Activated CD4-positive, CD25-positive, alpha-beta regulatory T cell (primary cell): Measurements from ENCODE around the gene GRIP1.

Experiments used
- DNase-seq, 4 experiments: peaks; one replicate each; lab custom pipeline; 2025; lab: John Stamatoyannopoulos, UW

GRIP1 gene, protein sequence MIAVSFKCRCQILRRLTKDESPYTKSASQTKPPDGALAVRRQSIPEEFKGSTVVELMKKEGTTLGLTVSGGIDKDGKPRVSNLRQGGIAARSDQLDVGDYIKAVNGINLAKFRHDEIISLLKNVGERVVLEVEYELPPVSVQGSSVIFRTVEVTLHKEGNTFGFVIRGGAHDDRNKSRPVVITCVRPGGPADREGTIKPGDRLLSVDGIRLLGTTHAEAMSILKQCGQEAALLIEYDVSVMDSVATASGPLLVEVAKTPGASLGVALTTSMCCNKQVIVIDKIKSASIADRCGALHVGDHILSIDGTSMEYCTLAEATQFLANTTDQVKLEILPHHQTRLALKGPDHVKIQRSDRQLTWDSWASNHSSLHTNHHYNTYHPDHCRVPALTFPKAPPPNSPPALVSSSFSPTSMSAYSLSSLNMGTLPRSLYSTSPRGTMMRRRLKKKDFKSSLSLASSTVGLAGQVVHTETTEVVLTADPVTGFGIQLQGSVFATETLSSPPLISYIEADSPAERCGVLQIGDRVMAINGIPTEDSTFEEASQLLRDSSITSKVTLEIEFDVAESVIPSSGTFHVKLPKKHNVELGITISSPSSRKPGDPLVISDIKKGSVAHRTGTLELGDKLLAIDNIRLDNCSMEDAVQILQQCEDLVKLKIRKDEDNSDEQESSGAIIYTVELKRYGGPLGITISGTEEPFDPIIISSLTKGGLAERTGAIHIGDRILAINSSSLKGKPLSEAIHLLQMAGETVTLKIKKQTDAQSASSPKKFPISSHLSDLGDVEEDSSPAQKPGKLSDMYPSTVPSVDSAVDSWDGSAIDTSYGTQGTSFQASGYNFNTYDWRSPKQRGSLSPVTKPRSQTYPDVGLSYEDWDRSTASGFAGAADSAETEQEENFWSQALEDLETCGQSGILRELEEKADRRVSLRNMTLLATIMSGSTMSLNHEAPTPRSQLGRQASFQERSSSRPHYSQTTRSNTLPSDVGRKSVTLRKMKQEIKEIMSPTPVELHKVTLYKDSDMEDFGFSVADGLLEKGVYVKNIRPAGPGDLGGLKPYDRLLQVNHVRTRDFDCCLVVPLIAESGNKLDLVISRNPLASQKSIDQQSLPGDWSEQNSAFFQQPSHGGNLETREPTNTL

GRCh38 chr12:66678338-66679275, at the start of gene GRIP1:
Gene GRIP1, minus strand, starts transcription at chr12:66679076. Its CDS starts 172 bp downstream, at chr12:66678904.
- no peak for DNase-seq

GRCh38 chr12:66726556-66726955, 47.7 kb upstream of the GRIP1 start:
- no peak for DNase-seq

DNA sequence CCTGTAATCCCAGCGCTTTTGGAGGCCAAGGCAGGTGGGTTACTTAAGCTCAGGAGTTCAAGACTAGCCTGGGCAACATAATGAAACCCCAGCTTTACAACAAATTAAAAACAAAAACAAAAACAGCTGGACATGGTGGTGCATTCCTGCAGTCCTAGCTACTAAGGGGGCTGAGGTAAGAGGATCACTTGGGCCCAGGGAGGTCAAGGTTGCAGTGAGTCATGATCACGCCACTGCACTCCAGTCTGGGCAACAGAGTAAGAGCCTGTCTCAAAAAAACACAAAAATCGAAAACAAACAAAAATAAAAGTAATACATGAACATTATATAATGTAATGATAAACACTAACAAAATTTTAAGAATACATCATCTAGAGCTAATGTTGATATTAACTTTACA, 46.2 kb upstream of the GRIP1 start:
- no peak for DNase-seq

- DNase-seq: no peak
Observed at GRCh38 chr12:66724616-66725015, 45.7 kb upstream of the GRIP1 start.

DNA sequence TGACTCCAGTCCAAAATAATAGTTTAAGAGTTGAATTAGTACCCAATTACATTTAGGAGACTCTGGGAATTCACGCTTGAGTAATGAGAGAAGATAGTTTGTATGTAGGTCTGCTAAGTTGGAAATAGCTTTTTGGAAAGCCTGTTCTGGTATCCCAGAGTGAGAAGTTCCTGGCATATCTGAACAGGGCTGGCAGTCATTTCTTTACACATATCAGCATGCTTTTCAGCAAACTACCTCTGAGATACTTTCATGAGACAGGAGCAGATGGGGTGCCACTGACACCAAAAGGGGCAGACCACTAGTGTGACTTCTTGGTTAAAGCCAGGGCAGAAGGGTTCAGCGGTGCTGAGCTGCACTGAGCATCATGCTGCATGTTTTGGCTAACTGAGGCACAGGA, 45.1 kb upstream of the GRIP1 start:
- DNase-seq: no peak

DNA sequence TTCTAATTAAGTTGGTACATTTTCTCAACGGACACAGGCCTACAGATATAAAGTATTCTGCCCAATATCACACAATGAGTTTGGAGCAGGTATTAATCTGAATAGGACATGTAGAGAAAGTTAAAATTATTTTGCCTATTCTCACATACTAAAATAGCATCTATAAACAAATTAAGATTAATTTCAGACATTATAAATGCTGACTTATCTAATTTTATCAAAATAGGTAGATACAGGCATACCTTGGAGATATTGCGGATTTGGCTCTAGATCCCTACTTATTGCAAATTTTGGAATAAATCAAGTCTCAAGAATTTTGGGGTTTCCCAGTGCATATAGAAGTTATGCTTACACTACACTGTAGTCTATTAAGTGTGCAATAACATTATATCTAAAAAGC, 41.0 kb upstream of the GRIP1 start:
- no peak for DNase-seq

- no peak for DNase-seq
Observed at GRCh38 chr12:66717036-66717673, 38.3 kb upstream of the GRIP1 start.

GRCh38 chr12:66716522-66716921, 37.6 kb upstream of the GRIP1 start:
- no peak for DNase-seq

GRCh38 chr12:66714709-66715108, 35.8 kb upstream of the GRIP1 start:
- no peak for DNase-seq

GRCh38 chr12:66713984-66714383, 35.1 kb upstream of the GRIP1 start:
- DNase-seq: no peak

- no peak for DNase-seq
Observed at GRCh38 chr12:66709893-66710292, 31.0 kb upstream of the GRIP1 start.

- DNase-seq: no peak
Observed at GRCh38 chr12:66709457-66709773, 30.5 kb upstream of the GRIP1 start.

DNA sequence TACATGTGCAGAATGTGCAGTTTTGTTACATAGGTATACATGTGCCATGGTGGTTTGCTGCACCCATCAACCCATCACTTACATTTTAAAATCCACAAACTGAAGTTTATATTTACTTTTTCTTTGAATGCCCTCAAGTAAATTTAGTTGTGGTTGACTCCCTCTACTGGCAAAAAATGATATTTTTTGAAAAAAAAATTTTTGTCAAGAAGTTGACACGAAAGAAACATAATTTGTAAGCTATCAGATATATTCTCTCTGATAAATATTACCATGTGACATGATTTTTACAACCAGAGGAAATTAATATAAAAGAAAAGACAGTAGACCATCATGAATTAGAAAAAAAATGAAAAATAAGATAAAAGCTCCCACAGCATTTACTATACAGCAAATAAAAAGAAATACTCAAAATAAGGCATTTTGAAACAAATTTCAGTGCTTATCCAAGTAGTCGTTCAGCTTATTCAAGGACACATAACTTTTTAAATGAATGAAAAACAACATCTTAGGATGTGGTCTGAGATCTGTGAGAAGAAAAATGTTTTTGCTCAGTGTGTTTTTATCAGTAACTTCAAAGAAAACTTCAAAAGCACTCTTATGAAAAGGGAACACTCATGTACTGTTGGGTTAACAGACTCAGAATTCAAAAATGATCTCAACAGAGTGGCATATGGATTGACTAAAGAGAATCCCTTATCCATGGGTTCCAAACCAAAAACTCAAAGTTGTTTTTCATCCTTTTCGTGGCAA, 30.0 kb upstream of the GRIP1 start:
- DNase-seq: no peak

DNA sequence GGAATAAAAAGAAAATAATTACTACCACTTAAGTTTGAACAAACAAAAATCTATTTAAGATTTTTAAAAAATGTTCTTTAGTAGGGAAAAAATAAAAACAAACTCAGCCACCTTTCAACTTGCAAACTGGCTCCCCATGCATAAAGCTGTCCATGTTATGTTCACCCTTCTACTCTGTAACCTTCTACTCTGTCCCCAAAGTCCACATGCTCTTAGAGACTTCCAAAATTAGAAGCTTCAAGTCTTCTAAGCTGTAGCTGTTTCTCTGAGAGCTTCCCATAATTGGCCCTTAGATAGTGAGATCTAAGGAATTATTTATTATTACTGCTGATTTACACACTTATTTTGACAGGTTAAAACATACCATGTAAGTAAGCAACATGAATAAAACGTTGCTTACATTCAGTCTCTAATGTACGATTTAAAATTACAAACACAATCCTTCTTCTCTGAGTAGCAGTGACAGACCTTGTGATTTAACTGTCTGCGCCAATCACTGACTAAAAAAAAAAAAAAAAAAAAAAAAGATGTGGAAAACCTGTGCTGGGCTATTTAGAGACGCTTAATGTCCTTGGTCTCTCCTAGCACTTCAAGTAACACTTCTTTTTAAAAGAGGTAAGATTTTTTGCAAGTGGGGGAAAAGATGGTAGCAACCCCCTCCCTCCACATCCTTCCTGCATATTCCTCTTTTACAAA, 28.3 kb upstream of the GRIP1 start:
- DNase-seq: no peak

GRCh38 chr12:66699738-66700482, 21.0 kb upstream of the GRIP1 start:
- DNase-seq: no peak

DNA sequence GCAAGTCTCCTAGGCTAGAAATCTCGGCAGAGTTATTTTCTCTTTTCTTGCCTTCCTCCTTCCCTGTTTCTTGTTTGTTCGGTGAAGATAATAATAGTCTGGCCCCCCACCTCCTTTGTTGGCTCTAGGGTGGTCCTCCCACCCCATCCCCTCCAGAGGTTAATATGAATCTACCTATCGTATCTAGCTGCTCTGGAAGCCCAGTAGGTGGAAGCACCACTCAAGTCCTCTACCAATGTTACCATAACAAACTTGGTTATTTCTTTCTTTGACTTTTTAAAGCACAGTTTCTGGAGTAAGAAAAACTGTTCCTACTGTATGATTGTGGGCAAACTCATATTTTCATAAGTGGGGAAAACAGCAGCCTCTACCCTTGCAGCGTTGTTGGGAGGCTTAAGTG, 19.7 kb upstream of the GRIP1 start:
- DNase-seq: no peak

- no peak for DNase-seq
Observed at GRCh38 chr12:66697404-66697803, 18.5 kb upstream of the GRIP1 start.

DNA sequence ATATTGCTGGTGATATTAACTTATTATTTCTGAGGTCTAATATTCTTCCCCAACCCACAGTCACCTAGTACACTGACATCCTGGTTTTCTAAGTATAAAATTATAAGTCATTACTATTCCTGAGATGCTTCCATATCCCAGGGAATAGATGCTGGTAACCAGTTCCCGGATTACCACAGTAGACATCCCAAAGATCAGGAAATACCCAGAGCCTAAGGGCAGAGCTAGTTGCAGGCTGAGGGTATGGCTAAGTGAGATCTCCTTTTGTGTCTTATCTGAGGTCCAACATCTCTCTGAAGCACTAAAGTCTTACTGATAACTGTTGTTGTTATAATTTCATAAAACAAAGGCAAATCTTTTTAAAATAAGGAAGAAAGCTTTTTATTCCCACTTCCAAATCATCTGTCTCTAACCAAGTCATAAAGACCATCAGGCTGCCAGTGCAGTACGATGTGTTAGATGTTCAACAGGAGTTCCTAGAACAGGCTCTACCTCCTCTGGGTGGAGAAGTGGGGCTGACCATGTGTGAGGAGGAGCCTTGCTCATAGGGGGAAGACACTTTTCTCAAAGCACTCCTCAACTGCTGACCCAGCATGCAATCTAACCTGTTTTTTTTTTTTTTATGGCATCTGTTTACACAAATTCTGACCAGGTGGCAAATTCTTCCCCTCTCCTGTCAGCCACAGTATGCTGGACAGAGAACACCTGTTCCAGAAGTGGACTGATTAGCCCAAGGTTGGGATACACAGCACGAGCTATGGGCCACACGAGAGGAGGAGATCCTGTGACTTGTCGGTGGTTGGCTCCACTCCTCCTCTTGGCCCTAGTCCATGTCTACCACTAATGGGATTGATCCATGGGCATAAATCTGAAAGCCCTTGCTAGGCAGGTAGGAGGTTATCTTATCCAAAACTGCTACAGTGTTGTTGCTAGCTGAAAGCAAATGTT, 16.1 kb upstream of the GRIP1 start:
- DNase-seq: no peak
